IMR-90 (cell line): ENCODE measurements around the gene ARHGAP15.

Experiments used
- BHLHE40 ChIP-seq: fragments of 150-350 bp; IDR thresholded peaks from 2 replicates; pipeline ENCODE4 v1.6.1; 2016; ENCODE audit warnings: mild to moderate bottlenecking, low read depth, low read length
- CTCF ChIP-seq: conservative IDR thresholded peaks from 2 replicates; pipeline ENCODE4 v1.5.1; 2012; ENCODE audit warnings: mild to moderate bottlenecking, low read depth, low read length, improper control_type of control experiment
- MAFK ChIP-seq: IDR thresholded peaks from 2 replicates; pipeline ENCODE4 v1.6.1; 2012; ENCODE audit warnings: low read depth, low read length, improper control_type of control experiment
- POLR2A ChIP-seq: IDR thresholded peaks from 2 replicates; pipeline ENCODE4 v1.6.1; 2012; ENCODE audit warnings: mild to moderate bottlenecking, low read depth, low read length
- RFX5 ChIP-seq: IDR thresholded peaks from 2 replicates; pipeline ENCODE4 v1.8.0; 2012; ENCODE audit warnings: low read depth, mild to moderate bottlenecking, low read length, moderate library complexity
- SMC3 ChIP-seq: fragments of 150-350 bp; IDR thresholded peaks from 2 replicates; pipeline ENCODE4 v1.6.1; 2016; ENCODE audit warnings: low read depth, mild to moderate bottlenecking, antibody characterized with exemption, low read length, moderate library complexity

DNA sequence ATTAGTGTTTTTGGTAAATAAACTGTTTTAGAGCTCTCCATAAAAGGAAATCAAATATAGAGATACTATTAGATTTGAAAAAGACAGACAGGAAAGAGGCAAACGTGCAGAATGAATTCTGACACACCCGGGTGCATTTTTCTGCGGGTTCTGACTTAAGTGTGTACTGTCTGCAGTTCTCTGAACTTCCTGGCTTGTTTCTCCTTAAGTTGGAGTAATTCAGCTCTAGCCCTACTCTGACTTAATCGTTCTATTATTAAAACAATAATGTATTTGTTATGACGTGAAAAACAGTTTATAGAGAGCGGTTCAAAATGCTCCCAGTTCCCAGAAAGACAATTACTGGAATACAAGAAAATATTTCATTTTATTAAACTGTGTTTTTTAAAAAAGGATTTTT lies 305.9 kb downstream of the ARHGAP15 start:
- TF ChIP-seq BHLHE40 (no peak), SMC3 (no peak), POLR2A (no peak), CTCF (no peak), RFX5 (no peak), MAFK (no peak)
